IMR-90 (cell line): Measurements from ENCODE around the gene APOBEC3F.

Experiments used
- BHLHE40 ChIP-seq: fragments of 150-350 bp; IDR thresholded peaks from 2 replicates; pipeline ENCODE4 v1.6.1; 2016; ENCODE audit warnings: mild to moderate bottlenecking, low read depth, low read length
- CEBPB ChIP-seq: IDR thresholded peaks from 2 replicates; pipeline ENCODE4 v1.6.1; 2012; ENCODE audit warnings: low read depth, low read length, improper control_type of control experiment
- CHD1 ChIP-seq: IDR thresholded peaks from 2 replicates; pipeline ENCODE4 v1.6.1; 2012; ENCODE audit warnings: low read depth, low read length, improper control_type of control experiment
- MAFK ChIP-seq: IDR thresholded peaks from 2 replicates; pipeline ENCODE4 v1.6.1; 2012; ENCODE audit warnings: low read depth, low read length, improper control_type of control experiment
- MAZ ChIP-seq: IDR thresholded peaks from 2 replicates; pipeline ENCODE4 v1.6.1; 2012; ENCODE audit warnings: low read depth, mild to moderate bottlenecking, low read length, improper control_type of control experiment, moderate library complexity, borderline replicate concordance
- MXI1 ChIP-seq: IDR thresholded peaks from 2 replicates; pipeline ENCODE4 v1.6.1; 2012; ENCODE audit warnings: low read depth, mild to moderate bottlenecking, low read length, moderate library complexity, borderline replicate concordance
- NFE2L2 ChIP-seq: fragments of 150-350 bp; IDR thresholded peaks from 2 replicates; pipeline ENCODE4 v1.6.1; 2016; ENCODE audit warnings: low read depth, mild to moderate bottlenecking, low read length
- POLR2A ChIP-seq: IDR thresholded peaks from 2 replicates; pipeline ENCODE4 v1.6.1; 2012; ENCODE audit warnings: mild to moderate bottlenecking, low read depth, low read length
- RAD21 ChIP-seq: IDR thresholded peaks from 2 replicates; pipeline ENCODE4 v1.6.1; 2012; ENCODE audit warnings: low read length, improper control_type of control experiment
- RCOR1 ChIP-seq: IDR thresholded peaks from 2 replicates; pipeline ENCODE4 v1.6.1; 2012; ENCODE audit warnings: mild to moderate bottlenecking, low read length, improper control_type of control experiment; ENCODE audit not compliant: insufficient replicate concordance
- SMC3 ChIP-seq: fragments of 150-350 bp; IDR thresholded peaks from 2 replicates; pipeline ENCODE4 v1.6.1; 2016; ENCODE audit warnings: low read depth, mild to moderate bottlenecking, antibody characterized with exemption, low read length, moderate library complexity
- USF2 ChIP-seq: fragments of 150-350 bp; IDR thresholded peaks from 2 replicates; pipeline ENCODE4 v1.6.1; 2017; ENCODE audit warnings: mild to moderate bottlenecking, antibody characterized with exemption, low read length, low read depth
- TF ChIP-seq, protein P1 (sequence below): conservative IDR thresholded peaks from 2 replicates; pipeline ENCODE4 v1.5.1; 2012; ENCODE audit warnings: mild to moderate bottlenecking, low read depth, low read length, improper control_type of control experiment
- TF ChIP-seq, protein P2 (sequence below): fragments of 150-350 bp; IDR thresholded peaks from 2 replicates; pipeline ENCODE4 v1.6.1; 2016; ENCODE audit warnings: low read depth, mild to moderate bottlenecking, low read length, moderate library complexity, borderline replicate concordance

GRCh38 chr22:39073981-39074380, 33.3 kb downstream of the APOBEC3F start:
- TF ChIP-seq, protein P1, sequence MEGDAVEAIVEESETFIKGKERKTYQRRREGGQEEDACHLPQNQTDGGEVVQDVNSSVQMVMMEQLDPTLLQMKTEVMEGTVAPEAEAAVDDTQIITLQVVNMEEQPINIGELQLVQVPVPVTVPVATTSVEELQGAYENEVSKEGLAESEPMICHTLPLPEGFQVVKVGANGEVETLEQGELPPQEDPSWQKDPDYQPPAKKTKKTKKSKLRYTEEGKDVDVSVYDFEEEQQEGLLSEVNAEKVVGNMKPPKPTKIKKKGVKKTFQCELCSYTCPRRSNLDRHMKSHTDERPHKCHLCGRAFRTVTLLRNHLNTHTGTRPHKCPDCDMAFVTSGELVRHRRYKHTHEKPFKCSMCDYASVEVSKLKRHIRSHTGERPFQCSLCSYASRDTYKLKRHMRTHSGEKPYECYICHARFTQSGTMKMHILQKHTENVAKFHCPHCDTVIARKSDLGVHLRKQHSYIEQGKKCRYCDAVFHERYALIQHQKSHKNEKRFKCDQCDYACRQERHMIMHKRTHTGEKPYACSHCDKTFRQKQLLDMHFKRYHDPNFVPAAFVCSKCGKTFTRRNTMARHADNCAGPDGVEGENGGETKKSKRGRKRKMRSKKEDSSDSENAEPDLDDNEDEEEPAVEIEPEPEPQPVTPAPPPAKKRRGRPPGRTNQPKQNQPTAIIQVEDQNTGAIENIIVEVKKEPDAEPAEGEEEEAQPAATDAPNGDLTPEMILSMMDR = no peak
- TF ChIP-seq RAD21 (no peak), POLR2A (no peak), USF2 (no peak), MAZ (no peak), NFE2L2 (no peak), SMC3 (no peak), CEBPB (no peak), MAFK (no peak), BHLHE40 (no peak), MXI1 (no peak), RCOR1 (no peak), CHD1 (no peak)
- TF ChIP-seq, protein P2, sequence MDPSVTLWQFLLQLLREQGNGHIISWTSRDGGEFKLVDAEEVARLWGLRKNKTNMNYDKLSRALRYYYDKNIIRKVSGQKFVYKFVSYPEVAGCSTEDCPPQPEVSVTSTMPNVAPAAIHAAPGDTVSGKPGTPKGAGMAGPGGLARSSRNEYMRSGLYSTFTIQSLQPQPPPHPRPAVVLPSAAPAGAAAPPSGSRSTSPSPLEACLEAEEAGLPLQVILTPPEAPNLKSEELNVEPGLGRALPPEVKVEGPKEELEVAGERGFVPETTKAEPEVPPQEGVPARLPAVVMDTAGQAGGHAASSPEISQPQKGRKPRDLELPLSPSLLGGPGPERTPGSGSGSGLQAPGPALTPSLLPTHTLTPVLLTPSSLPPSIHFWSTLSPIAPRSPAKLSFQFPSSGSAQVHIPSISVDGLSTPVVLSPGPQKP = no peak
